A673 (cell line): ENCODE measurements around the gene LIAS. TPM values are rescaled to one million over a fixed set of nuclear protein-coding genes. Genes with fewer than 3 reads are reported as not detected.

Experiments
- BruUV-seq: library from RNA; stranded (reverse); fragments of 400-500 nt; replicated peaks from 2 replicates; lab custom pipeline; 2021; lab: Mats Ljungman, UMichigan
- CTCF ChIA-PET: fragments of 300-600 bp; sonication (Branson Sonifier 250); formaldehyde crosslinking; loops from one replicate; lab custom pipeline; 2022; ENCODE audit warnings: antibody characterized with exemption; lab: Charles Lee
- POLR2A ChIA-PET: fragments of 300-600 bp; sonication (Branson Sonifier 250); formaldehyde crosslinking; loops from one replicate; lab custom pipeline; 2022; ENCODE audit warnings: antibody characterized with exemption; ENCODE audit not compliant: low non-redundant PET; lab: Charles Lee
- DNase-seq: peaks from one replicate; pipeline ENCODE4 v3.0.0-alpha.2; 2015; ENCODE audit warnings: low spot score
- H3K27ac ChIP-seq: fragments of 200-600 bp; sonication (generic); 2 replicates; pipeline ENCODE4 v1.5.1; 2016; ENCODE audit warnings: mixed run types, low read depth, mild to moderate bottlenecking, mixed read lengths, antibody characterized with exemption, low read length; ENCODE audit not compliant: poor library complexity, severe bottlenecking
- H3K27me3 ChIP-seq: fragments of 200-600 bp; sonication (generic); replicated peaks from 2 replicates; pipeline ENCODE4 v1.6.1; 2017; ENCODE audit warnings: mixed run types, low read depth, mild to moderate bottlenecking, mixed read lengths, antibody characterized with exemption, low read length; ENCODE audit not compliant: insufficient read depth, poor library complexity
- H3K36me3 ChIP-seq: fragments of 200-600 bp; sonication (generic); 2 replicates; pipeline ENCODE4 v1.6.1; 2016; ENCODE audit warnings: mixed run types, mild to moderate bottlenecking, mixed read lengths, antibody characterized with exemption, low read length; ENCODE audit not compliant: insufficient read depth, poor library complexity, severe bottlenecking
- H3K4me1 ChIP-seq: fragments of 200-600 bp; sonication (generic); 2 replicates; pipeline ENCODE4 v1.6.1; 2017; ENCODE audit warnings: mixed run types, mild to moderate bottlenecking, mixed read lengths, antibody characterized with exemption, low read length; ENCODE audit not compliant: insufficient read depth, poor library complexity, severe bottlenecking
- H3K4me3 ChIP-seq: fragments of 200-600 bp; sonication (generic); 2 replicates; pipeline ENCODE4 v1.5.1; 2016; ENCODE audit warnings: low read depth, mixed run types, mild to moderate bottlenecking, mixed read lengths, low read length; ENCODE audit not compliant: poor library complexity, severe bottlenecking
- H3K9me3 ChIP-seq: fragments of 200-600 bp; sonication (generic); 2 replicates; pipeline ENCODE4 v1.6.1; 2016; ENCODE audit warnings: mixed run types, low read depth, mild to moderate bottlenecking, mixed read lengths, antibody characterized with exemption, low read length; ENCODE audit not compliant: poor library complexity, severe bottlenecking
- EZH2 ChIP-seq: fragments of 200-600 bp; sonication (generic); IDR thresholded peaks from 2 replicates; pipeline ENCODE4 v1.6.1; 2017; ENCODE audit warnings: borderline replicate concordance, low read depth, mild to moderate bottlenecking, mixed read lengths, antibody characterized with exemption, low read length; ENCODE audit not compliant: poor library complexity, severe bottlenecking
- intact Hi-C: fragments of 100-400 bp; cut with micrococcal nuclease; formaldehyde crosslinking; loops from one replicate; pipeline ENCODE4 v1.10.0; 2022; ENCODE audit not compliant: unreplicated experiment
- total RNA-seq: library from RNA; stranded (reverse); gene quantifications from 2 replicates; pipeline ENCODE4 v1.2.3, GENCODE V29; 2021
- TF ChIP-seq, protein P1 (sequence below): fragments of 300-800, 200-600 bp; sonication (generic); conservative IDR thresholded peaks from 2 replicates; pipeline ENCODE4 v1.5.1; 2017; ENCODE audit warnings: low read depth, mild to moderate bottlenecking, antibody characterized with exemption, low read length, moderate library complexity, mixed read lengths

Gene LIAS
- total RNA-seq, 1 experiment from 2014 or later: 19.1 TPM

DNA sequence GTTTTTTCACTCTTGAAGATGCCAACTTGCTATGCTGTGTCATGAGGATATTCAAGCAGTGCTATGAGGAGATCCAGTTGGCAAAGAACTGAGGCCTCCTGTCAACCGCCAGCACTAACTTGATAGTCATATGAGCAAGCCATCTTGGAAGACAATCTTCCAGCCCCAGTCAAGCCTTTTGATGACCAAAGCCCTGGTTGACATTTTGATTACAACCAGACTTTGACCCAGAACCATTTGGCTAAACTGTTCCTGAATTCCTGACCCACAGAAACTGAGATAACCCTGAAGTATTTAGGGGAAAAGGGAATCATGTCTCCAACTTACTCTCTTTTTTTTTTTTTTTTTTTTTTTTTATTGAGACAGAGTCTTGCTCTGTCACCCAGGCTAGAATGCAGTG is 35.5 kb downstream of the LIAS start:
- H3K9me3 ChIP-seq: no peaks in the 10 kb centered on the region
- TF ChIP-seq, protein P1, sequence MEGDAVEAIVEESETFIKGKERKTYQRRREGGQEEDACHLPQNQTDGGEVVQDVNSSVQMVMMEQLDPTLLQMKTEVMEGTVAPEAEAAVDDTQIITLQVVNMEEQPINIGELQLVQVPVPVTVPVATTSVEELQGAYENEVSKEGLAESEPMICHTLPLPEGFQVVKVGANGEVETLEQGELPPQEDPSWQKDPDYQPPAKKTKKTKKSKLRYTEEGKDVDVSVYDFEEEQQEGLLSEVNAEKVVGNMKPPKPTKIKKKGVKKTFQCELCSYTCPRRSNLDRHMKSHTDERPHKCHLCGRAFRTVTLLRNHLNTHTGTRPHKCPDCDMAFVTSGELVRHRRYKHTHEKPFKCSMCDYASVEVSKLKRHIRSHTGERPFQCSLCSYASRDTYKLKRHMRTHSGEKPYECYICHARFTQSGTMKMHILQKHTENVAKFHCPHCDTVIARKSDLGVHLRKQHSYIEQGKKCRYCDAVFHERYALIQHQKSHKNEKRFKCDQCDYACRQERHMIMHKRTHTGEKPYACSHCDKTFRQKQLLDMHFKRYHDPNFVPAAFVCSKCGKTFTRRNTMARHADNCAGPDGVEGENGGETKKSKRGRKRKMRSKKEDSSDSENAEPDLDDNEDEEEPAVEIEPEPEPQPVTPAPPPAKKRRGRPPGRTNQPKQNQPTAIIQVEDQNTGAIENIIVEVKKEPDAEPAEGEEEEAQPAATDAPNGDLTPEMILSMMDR: no peak
- no peak for TF ChIP-seq EZH2
- H3K4me1 ChIP-seq: no peaks in the 10 kb centered on the region
- ChIA-PET CTCF (no interaction called here), POLR2A (no interaction called here)
- BruUV-seq: no TSS peak
- no peak overlapping the region for H3K4me3 ChIP-seq
- no peaks in the 10 kb centered on the region for H3K27me3 ChIP-seq
- no peak overlapping the region for H3K27ac ChIP-seq
- intact Hi-C loops: no loop called here
- DNase-seq: no peak
- H3K36me3 ChIP-seq: peaks cover 3% of the 10 kb centered on the region

DNA sequence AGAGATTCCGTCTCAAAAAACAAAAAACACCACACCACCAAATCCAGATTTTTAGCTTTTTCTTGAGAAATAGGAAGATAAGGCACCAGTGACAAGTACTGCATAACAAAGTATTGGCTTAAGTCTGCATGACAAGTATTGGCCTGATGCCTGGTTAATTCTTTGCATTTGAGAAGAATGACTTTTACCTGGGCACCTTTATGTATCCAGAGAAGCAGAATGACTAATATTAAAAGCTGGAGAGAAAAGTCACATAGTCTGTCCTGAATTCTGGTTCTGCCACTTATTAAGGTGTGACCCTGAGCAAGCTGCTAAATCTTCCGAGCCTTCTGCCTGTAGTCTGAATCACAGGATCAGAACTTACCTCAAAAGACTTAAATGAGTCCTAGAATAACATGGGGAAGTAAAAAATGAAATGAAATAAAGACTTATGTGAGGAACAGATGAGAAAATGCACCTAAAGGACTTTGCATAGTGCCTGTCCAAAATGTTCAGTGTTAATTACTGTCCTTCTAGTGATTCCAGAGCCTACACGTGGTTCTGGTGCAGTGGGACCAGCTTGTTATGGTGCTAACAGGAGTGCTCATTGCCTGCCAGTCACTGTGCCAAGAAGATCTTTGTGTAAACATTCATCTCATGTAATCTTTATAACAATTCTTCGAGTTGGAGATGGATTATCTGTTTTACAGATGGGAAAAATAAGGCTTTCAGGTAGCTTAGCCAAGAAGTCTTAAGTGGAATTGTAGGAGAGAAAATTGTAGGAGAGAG is 36.8 kb downstream of the LIAS start:
- Histone ChIP-seq H3K36me3 (peaks cover 11% of the 10 kb centered on the region), H3K27ac (no peak overlapping the region), H3K27me3 (no peaks in the 10 kb centered on the region), H3K9me3 (no peaks in the 10 kb centered on the region), H3K4me3 (no peak overlapping the region), H3K4me1 (no peaks in the 10 kb centered on the region)
- DNase-seq: no peak
- intact Hi-C loops: no loop called here
- CTCF ChIA-PET: interaction anchor here (0.6 kb wide), 1 partner anchor 22 kb away, joined by 6 read pairs; no protein-coding TSS in a partner anchor
- POLR2A ChIA-PET: interaction anchor here (0.6 kb wide), 1 partner anchor 550 kb away, joined by 3 read pairs; no protein-coding TSS in a partner anchor
- TF ChIP-seq EZH2: no peak
- TF ChIP-seq, protein P1: no peak
- BruUV-seq: no TSS peak

DNA sequence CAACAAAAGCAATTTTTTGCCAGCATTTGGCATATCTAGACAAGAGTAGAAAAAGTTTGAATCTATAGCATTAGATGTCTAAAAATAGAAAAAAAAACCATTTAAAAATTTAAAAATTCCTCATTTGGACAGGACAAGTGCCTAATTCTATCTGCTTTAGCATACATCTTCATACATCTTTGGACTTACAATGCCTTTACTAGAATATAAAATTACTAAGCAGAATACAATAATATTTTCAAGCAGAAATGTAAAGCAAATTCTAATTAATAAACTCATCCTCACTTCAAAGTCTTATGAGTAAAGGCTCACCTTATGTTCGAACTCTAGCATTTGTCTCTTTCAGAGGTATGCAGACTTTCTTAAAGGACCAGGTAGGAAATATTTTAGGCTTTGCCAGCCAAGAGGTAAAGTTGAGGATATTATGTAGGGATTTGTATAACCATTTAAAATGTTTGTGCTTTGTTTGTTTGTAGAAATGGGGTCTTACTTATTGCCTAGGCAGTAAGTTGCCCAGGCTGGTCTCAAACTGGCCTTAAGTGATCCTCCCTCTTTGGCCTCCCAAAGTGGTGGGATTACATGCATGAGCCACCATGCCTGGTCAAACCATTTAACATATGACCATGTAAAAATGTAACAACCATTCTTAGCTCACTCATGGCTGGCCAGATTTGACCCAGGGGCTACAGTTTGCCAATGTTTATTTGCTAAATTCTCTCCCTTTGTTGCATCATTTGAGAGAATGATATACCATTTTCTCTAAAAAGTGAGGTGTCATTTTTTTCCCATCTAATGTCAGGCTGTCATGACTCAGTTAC is 39.3 kb downstream of the LIAS start:
- no peak for DNase-seq
- Histone ChIP-seq H3K36me3 (peaks cover 26% of the 10 kb centered on the region), H3K9me3 (no peaks in the 10 kb centered on the region), H3K27ac (no peak overlapping the region), H3K4me1 (no peaks in the 10 kb centered on the region), H3K27me3 (no peaks in the 10 kb centered on the region), H3K4me3 (no peak overlapping the region)
- no TSS peak for BruUV-seq
- ChIA-PET CTCF (no interaction called here), POLR2A (no interaction called here)
- TF ChIP-seq EZH2: no peak
- TF ChIP-seq, protein P1: no peak
- intact Hi-C loops: no loop called here
